CD14-positive monocyte (primary cell): ENCODE data around the gene FRMD4A. TPM values are rescaled to one million over a fixed set of nuclear protein-coding genes. Genes with fewer than 3 reads are reported as not detected.

Experiments used
- DNase-seq, 3 donors: peaks; one replicate each; pipeline ENCODE4 v3.0.0-alpha.2; 2011 to 2022
- H2AFZ ChIP-seq: 2 replicates; pipeline ENCODE4 v1.6.0; 2012; ENCODE audit warnings: mild to moderate bottlenecking, low read depth, low read length, inconsistent platforms; ENCODE audit not compliant: insufficient read depth, poor library complexity, severe bottlenecking
- H3K27ac ChIP-seq, 2 donors: 1 replicate in 1 of 2; 2 replicates in 1 of 2; pipeline ENCODE4 v1.5.1; 2012 to 2013; ENCODE audit warnings: low read length in 2 of 2, control low read depth in 1 of 2, inconsistent platforms in 1 of 2, low read depth in 1 of 2, mild to moderate bottlenecking in 1 of 2
- H3K27me3 ChIP-seq, 2 donors: one replicate each; pipeline versions ENCODE4 v1.6.0 to v1.6.1; 2011 to 2013; ENCODE audit warnings: low read length in 2 of 2; ENCODE audit not compliant: control insufficient read depth in 2 of 2, insufficient read depth in 2 of 2
- H3K36me3 ChIP-seq, 2 donors: replicated peaks in 1 of 2; 1 replicate in 1 of 2; 2 replicates in 1 of 2; pipeline versions ENCODE4 v1.5.1 to v1.6.1; 2012 to 2013; ENCODE audit warnings: low read length in 2 of 2, control low read depth in 1 of 2, inconsistent platforms in 1 of 2, mild to moderate bottlenecking in 1 of 2; ENCODE audit not compliant: insufficient read depth in 2 of 2, control insufficient read depth in 1 of 2
- H3K4me1 ChIP-seq, 2 donors: 1 replicate in 1 of 2; 2 replicates in 1 of 2; pipeline versions ENCODE4 v1.5.1 to v1.6.1; 2012 to 2013; ENCODE audit warnings: low read length in 2 of 2, control low read depth in 1 of 2, inconsistent platforms in 1 of 2, mild to moderate bottlenecking in 1 of 2, moderate library complexity in 1 of 2; ENCODE audit not compliant: insufficient read depth in 2 of 2, control insufficient read depth in 1 of 2
- H3K4me2 ChIP-seq: replicated peaks from 2 replicates; pipeline ENCODE3; 2012; ENCODE audit warnings: low read length, moderate library complexity, mild to moderate bottlenecking; ENCODE audit not compliant: poor library complexity, severe bottlenecking; ENCODE audit errors: extremely low read depth
- H3K4me3 ChIP-seq, 3 experiments: fragments of 200-600 bp in 1 of 3; sonication (generic) in 1 of 3; replicated peaks in 1 of 3; 1 replicate in 2 of 3; 2 replicates in 1 of 3; pipeline ENCODE4 v1.5.1; 2011 to 2013; ENCODE audit warnings: low read length in 3 of 3, mild to moderate bottlenecking in 3 of 3, control low read depth in 2 of 3, low read depth in 2 of 3, inconsistent platforms in 1 of 3, moderate library complexity in 1 of 3
- H3K79me2 ChIP-seq: 2 replicates; pipeline ENCODE4 v1.6.0; 2012; ENCODE audit warnings: mild to moderate bottlenecking, control low read depth, inconsistent platforms, low read length, moderate library complexity; ENCODE audit not compliant: insufficient read depth
- H3K9ac ChIP-seq: 2 replicates; pipeline ENCODE4 v1.6.0; 2017; ENCODE audit warnings: low read length, mild to moderate bottlenecking; ENCODE audit not compliant: insufficient read depth, poor library complexity, severe bottlenecking
- H3K9me3 ChIP-seq, 2 donors: replicated peaks in 1 of 2; 1 replicate in 1 of 2; 2 replicates in 1 of 2; pipeline versions ENCODE4 v1.5.1 to v1.6.1; 2012 to 2013; ENCODE audit warnings: low read length in 2 of 2, control low read depth in 1 of 2; ENCODE audit not compliant: control insufficient read depth in 1 of 2, insufficient read depth in 1 of 2
- H4K20me1 ChIP-seq: 2 replicates; pipeline ENCODE4 v1.6.0; 2012; ENCODE audit warnings: mild to moderate bottlenecking, low read length, control low read depth, moderate library complexity; ENCODE audit not compliant: insufficient read depth
- H3K27ac Mint-ChIP-seq, 7 donors: one replicate each; pipeline ENCODE4 v1.8.0; 2020; ENCODE audit warnings: mild to moderate bottlenecking in 7 of 7, mixed read lengths in 7 of 7, moderate library complexity in 6 of 7, inconsistent platforms in 2 of 7
- H3K27me3 Mint-ChIP-seq, 3 donors: one replicate each; pipeline ENCODE4 v1.8.0; 2021 to 2022; ENCODE audit warnings: low read depth in 3 of 3, mild to moderate bottlenecking in 3 of 3, mixed read lengths in 3 of 3, moderate library complexity in 3 of 3, inconsistent platforms in 1 of 3
- H3K36me3 Mint-ChIP-seq, 2 donors: one replicate each; pipeline ENCODE4 v1.8.0; 2020; ENCODE audit warnings: mixed read lengths in 2 of 2, inconsistent platforms in 1 of 2, mild to moderate bottlenecking in 1 of 2
- H3K4me1 Mint-ChIP-seq: one replicate; pipeline ENCODE4 v1.8.0; 2020; ENCODE audit warnings: mild to moderate bottlenecking, mixed read lengths
- H3K4me3 Mint-ChIP-seq, 2 donors: one replicate each; pipeline ENCODE4 v1.8.0; 2020; ENCODE audit warnings: mild to moderate bottlenecking in 2 of 2, mixed read lengths in 2 of 2, moderate library complexity in 1 of 2
- H3K9me3 Mint-ChIP-seq, 7 donors: one replicate each; pipeline ENCODE4 v1.8.0; 2020 to 2022; ENCODE audit warnings: mixed read lengths in 7 of 7, mild to moderate bottlenecking in 6 of 7, moderate library complexity in 6 of 7, inconsistent platforms in 2 of 7
- WGBS: methylation state at CpG from one replicate; pipeline ENCODE4 v1.1.5; 2013; ENCODE audit warnings: missing lambda C conversion rate; ENCODE audit not compliant: insufficient coverage; 5-methylcytosine and 5-hydroxymethylcytosine counted together
- intact Hi-C, 2 donors: fragments of 100-400 bp; cut with micrococcal nuclease; formaldehyde crosslinking; loops; one replicate each; pipeline versions ENCODE4 v1.15.0 to v1.15.1; 2023
- polyA plus RNA-seq, 3 donors: library from polyadenylated mRNA; depleted of rRNA in 1 of 3; unstranded in 2 of 3; stranded (reverse) in 1 of 3; fragments of 300-500 nt in 2 of 3; fragments of >200 nt in 1 of 3; fragmentation: Illumina TruSeq in 2 of 3; gene quantifications; 1 replicate in 2 of 3; 2 replicates in 1 of 3; pipeline ENCODE4 v1.2.3, GENCODE V29; 2012 to 2021
- TF ChIP-seq, protein P1 (sequence below): fragments of 200-600 bp; IDR thresholded peaks from one replicate; pipeline ENCODE4 v1.8.0; 2022; ENCODE audit warnings: antibody characterized with exemption, mild to moderate bottlenecking

Gene FRMD4A
- polyA plus RNA-seq, 3 donors, result 0.12 TPM; not detected in 2

DNA sequence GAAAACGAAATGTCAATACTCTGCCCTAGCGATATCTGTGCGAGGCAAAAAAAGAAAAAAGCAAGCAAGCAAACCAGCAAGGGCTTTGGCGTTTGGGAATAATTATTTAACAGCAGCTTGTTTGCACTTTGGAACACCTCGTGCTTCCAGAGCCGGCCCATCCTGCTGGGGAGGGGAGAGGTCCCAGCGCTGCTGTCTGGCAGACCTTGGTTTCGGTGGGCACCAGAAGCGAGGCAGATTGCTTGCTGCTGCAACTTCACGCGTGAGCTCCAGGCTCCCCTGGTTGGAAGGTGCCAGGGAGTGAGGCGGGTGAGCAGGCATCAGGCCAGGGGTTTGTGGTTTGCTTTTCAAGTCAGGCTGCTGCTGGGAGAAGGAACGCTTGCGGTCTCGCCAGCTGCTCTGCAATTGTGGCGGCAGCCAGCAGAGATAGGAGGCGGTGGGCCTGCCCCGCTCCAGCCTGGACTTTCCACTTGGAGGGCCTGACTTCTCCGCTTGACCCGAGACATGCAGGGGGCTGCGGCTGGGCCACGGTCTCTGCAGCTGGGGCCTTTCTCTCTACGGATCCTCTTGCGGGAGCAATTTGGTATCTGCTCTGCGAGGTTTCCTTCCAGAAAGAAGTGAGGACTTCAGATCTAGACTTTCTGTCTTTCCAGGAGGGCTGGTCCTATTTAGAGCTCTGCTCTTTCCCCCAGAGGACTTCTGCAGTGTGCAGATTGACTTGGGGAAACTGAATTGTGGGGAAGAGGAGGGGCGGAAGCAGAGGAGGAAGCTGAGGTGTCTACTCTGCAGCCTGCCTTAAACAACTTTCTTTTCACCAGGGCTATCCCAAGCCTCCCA, 612.6 kb downstream of the FRMD4A start:
- TF ChIP-seq, protein P1, sequence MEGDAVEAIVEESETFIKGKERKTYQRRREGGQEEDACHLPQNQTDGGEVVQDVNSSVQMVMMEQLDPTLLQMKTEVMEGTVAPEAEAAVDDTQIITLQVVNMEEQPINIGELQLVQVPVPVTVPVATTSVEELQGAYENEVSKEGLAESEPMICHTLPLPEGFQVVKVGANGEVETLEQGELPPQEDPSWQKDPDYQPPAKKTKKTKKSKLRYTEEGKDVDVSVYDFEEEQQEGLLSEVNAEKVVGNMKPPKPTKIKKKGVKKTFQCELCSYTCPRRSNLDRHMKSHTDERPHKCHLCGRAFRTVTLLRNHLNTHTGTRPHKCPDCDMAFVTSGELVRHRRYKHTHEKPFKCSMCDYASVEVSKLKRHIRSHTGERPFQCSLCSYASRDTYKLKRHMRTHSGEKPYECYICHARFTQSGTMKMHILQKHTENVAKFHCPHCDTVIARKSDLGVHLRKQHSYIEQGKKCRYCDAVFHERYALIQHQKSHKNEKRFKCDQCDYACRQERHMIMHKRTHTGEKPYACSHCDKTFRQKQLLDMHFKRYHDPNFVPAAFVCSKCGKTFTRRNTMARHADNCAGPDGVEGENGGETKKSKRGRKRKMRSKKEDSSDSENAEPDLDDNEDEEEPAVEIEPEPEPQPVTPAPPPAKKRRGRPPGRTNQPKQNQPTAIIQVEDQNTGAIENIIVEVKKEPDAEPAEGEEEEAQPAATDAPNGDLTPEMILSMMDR, result no peak
- Histone ChIP-seq H4K20me1 (no peaks in the 10 kb centered on the region), H3K27ac (peak overlapping the region in 1 of 2 donors; percentile 40), H2AFZ (peak overlapping the region; percentile 73), H3K79me2 (no peaks in the 10 kb centered on the region), H3K4me3 (peak overlapping the region; percentile 22 to 73 (median 33)), H3K9ac (peak overlapping the region; percentile 55), H3K27me3 (no peaks in the 10 kb centered on the region), H3K9me3 (no peaks in the 10 kb centered on the region), H3K4me2 (peak overlapping the region; percentile 82), H3K4me1 (peaks cover 20 to 22% of the 10 kb centered on the region in 2 donors), H3K36me3 (no peaks in the 10 kb centered on the region)
- DNase-seq, result peak; percentile 16 to 34 (median 29)
- peak overlapping the region in 5 of 7 donors; percentile 26 to 77 (median 60) for H3K27ac Mint-ChIP-seq
- H3K9me3 Mint-ChIP-seq, result peaks cover 0 to 4% (median 2%) of the 10 kb centered on the region in 7 donors
- intact Hi-C loops, result no loop called here
- H3K27me3 Mint-ChIP-seq, result peaks cover 0 to 1% (median 0%) of the 10 kb centered on the region in 3 donors
- no peaks in the 10 kb centered on the region for H3K36me3 Mint-ChIP-seq
- H3K4me1 Mint-ChIP-seq, result peaks cover 22% of the 10 kb centered on the region
- H3K4me3 Mint-ChIP-seq, result peak overlapping the region; percentile 76 to 91
- WGBS, result 0% methylated on average over 22 of the region's 26 CpGs

DNA sequence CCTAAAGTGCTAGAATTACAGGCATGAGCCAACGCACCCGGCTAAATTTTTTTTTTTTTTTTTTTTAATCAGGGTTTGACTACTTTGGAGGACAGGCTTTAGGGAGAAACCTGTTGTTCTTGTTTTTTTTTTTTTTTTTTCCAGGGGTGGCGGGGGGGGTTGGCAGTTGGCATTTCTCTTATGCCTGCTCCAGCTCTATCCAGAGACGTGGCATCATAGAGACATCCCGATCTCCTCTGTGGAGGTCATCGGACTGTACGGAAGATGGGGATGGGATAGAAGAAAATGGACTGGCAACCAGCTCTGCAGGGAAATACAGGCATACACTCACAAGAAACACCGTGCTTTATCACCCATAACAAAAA, 613.2 kb downstream of the FRMD4A start:
- Histone ChIP-seq H3K27ac (no peak overlapping the region), H4K20me1 (no peaks in the 10 kb centered on the region), H3K9ac (peak overlapping the region; percentile 55), H3K9me3 (no peaks in the 10 kb centered on the region), H3K4me2 (peak overlapping the region; percentile 82), H3K79me2 (no peaks in the 10 kb centered on the region), H3K36me3 (no peaks in the 10 kb centered on the region), H3K4me1 (peaks cover 26 to 28% of the 10 kb centered on the region in 2 donors), H3K4me3 (peak overlapping the region in 1 of 3 experiments; percentile 73), H2AFZ (peak overlapping the region; percentile 73), H3K27me3 (no peaks in the 10 kb centered on the region)
- Mint-ChIP-seq H3K9me3 (peaks cover 0 to 4% (median 2%) of the 10 kb centered on the region in 7 donors), H3K27ac (peak overlapping the region in 2 of 7 donors; percentile 26 to 43), H3K4me3 (peak overlapping the region in 1 of 2 donors; percentile 91), H3K4me1 (peaks cover 28% of the 10 kb centered on the region), H3K27me3 (peaks cover 0 to 1% (median 0%) of the 10 kb centered on the region in 3 donors), H3K36me3 (no peaks in the 10 kb centered on the region)
- no peak for DNase-seq
- TF ChIP-seq, protein P1, result no peak
- intact Hi-C loops, result no loop called here
- WGBS, result no CpG with 5 or more reads among the region's 8 CpGs
